Spinal cord (tissue), 10 donors: ENCODE data around the gene C16orf96. TPM values are rescaled to one million over a fixed set of nuclear protein-coding genes. Genes with fewer than 3 reads are reported as not detected.

Experiments used
- DNase-seq, 6 donors: peaks; one replicate each; pipeline versions ENCODE4 v3.0.0 to v3.0.0-alpha.2; 2013 to 2015; ENCODE audit warnings: low spot score in 6 of 6, low read depth in 4 of 6
- H3K27ac ChIP-seq: one replicate; pipeline ENCODE4 v1.5.1; 2013; ENCODE audit warnings: low read depth, low read length, control low read depth
- H3K27me3 ChIP-seq: one replicate; pipeline ENCODE4 v1.6.1; 2013; ENCODE audit warnings: low read length; ENCODE audit not compliant: control insufficient read depth, insufficient read depth
- H3K36me3 ChIP-seq: one replicate; pipeline ENCODE4 v1.6.1; 2013; ENCODE audit warnings: low read length; ENCODE audit not compliant: control insufficient read depth, insufficient read depth
- H3K4me1 ChIP-seq: one replicate; pipeline ENCODE4 v1.6.1; 2013; ENCODE audit warnings: low read length; ENCODE audit not compliant: control insufficient read depth, insufficient read depth
- H3K4me3 ChIP-seq: one replicate; pipeline ENCODE4 v1.5.1; 2013; ENCODE audit warnings: low read depth, low read length, control low read depth
- H3K9me3 ChIP-seq: one replicate; pipeline ENCODE4 v1.6.1; 2013; ENCODE audit warnings: low read length; ENCODE audit not compliant: control insufficient read depth, insufficient read depth
- WGBS: methylation state at CpG from one replicate; pipeline ENCODE4 v1.1.5; 2013; ENCODE audit warnings: missing lambda C conversion rate; ENCODE audit not compliant: insufficient coverage; 5-methylcytosine and 5-hydroxymethylcytosine counted together
- polyA plus RNA-seq, 2 donors: library from polyadenylated mRNA; unstranded; fragments of 120-200 nt; gene quantifications; one replicate each; pipeline ENCODE4 v1.2.1, GENCODE V29; 2013; ENCODE audit not compliant: insufficient read length in 2 of 2
- total RNA-seq, 2 donors: library from RNA; depleted of rRNA in 1 of 2; stranded (reverse); fragments of 120-200 nt in 1 of 2; fragments of >200 nt in 1 of 2; gene quantifications; one replicate each; pipeline versions ENCODE4 v1.2.3 to v1.2.4, GENCODE V29; 2013 to 2014
- donor health status: healthy.

C16orf96 gene
- total and polyA plus RNA-seq, 4 donors, result 0.50 to 0.74 (median 0.60) TPM

DNA sequence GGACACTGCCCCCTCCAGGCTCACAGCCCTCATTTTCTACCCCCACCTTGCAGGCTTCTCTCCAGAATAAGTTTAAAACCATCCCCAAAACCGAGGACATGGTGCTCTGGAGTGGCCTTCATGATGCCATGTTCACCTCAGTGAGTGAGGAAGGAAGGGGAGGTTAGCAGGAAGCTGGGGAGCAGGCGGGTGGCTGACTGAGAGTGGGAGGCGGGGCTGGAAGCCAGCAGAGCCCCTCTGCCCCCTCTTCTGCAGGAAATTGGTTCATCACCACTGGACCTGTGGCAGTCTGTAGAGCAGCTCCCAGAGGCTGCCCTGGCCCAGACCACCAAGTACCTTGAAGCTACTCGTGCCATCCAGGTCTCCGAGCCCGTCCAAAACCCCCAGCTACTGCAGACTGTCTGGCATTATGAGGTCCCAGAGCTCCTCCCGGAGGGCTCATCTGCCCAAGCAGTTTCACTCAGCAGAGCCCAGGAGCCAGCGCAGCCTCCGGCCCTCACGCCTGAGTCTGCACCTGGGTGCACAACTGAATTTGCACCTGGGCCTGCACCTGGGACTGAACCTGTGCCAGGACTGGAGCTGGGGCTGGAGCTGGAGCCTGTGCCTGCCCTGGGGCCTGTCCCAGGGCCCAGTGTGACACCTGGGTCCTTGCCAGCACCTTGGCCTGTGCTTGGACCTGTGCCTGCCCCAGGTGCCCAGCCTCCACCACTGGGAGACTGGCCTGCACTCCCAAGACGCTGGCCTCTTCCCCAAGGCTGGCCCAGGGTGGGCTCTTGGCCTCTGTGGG, 19.0 kb downstream of the C16orf96 start:
- no peak overlapping the region for H3K27ac ChIP-seq
- no peak for DNase-seq
- 84% methylated on average over 10 of the region's 11 CpGs for WGBS
- H3K4me1 ChIP-seq, result no peaks in the 10 kb centered on the region
- H3K36me3 ChIP-seq, result peaks cover 3% of the 10 kb centered on the region
- no peaks in the 10 kb centered on the region for H3K9me3 ChIP-seq
- no peaks in the 10 kb centered on the region for H3K27me3 ChIP-seq
- H3K4me3 ChIP-seq, result no peak overlapping the region

DNA sequence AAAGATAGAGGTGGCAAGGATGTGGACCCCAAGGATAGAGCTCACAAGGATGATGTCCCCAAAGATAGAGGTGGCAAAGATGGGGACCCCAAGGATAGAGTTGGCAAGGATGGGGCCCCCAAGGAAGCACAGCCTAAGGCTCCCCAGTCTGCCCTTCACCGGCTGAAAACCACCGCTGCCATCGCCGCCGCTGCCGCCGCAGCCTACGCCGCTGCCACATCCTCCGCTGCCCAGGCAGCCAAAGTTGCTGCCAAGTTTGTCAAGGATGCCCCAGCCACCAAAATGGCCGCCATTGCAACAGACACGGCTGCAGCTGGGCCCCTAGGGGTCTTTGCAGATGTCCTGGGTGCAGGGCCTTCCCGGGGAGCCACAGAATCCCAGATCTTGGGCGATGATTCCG, 19.9 kb downstream of the C16orf96 start:
- no peaks in the 10 kb centered on the region for H3K4me1 ChIP-seq
- no peaks in the 10 kb centered on the region for H3K27me3 ChIP-seq
- peaks cover 3% of the 10 kb centered on the region for H3K36me3 ChIP-seq
- no peak overlapping the region for H3K27ac ChIP-seq
- 97% methylated on average over 14 of the region's 15 CpGs for WGBS
- DNase-seq, result no peak
- no peak overlapping the region for H3K4me3 ChIP-seq
- no peaks in the 10 kb centered on the region for H3K9me3 ChIP-seq

DNA sequence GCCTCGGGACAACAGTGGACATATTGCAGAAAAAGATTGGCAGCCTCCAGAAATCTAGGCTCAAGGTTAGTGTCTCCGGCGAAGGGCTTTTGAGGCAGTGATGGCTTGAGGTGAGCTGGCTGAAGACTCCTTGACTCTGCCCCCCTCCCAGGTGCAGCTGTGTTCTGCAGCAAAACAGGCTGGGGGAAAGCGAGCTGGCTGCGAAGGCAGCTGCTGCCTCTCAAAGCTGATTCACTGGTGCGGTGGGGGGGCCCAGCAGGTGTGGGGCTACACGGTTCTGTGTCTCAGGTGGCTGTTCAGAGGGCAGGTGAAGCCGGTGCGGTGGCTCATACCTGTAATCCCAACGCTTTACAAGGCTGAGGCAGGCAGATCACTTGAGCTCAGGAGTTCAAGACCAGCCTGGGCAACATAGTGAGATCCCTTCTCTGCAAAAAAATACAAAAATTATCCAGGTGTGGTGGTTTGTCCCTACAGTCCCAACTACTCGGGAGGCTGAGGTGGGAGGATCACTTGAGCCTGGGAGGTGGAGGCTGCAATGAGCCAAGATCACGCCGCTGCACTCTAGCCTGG, 22.9 kb downstream of the C16orf96 start:
- 93% methylated on average over 11 of the region's 13 CpGs for WGBS

DNA sequence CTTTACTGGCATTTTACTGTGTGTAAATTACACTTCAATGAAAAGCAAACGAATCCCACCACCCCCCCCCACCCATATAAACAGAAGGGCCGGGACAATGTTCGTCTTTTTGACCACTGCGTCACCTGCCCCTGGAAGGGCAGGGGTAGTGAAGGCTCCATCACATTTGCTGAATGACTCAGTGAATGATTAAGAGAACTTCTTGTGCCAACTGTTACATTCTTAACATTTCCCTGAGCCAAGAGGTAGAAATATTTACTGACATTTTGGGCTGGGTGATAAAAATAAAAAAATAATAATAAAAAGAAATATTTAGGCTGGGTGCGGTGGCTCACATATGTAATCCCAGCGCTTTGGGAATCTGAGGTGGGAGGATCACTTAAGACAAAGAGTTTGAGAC, 24.1 kb downstream of the C16orf96 start:
- WGBS, result no CpG with 5 or more reads among the region's 6 CpGs
- Histone ChIP-seq H3K9me3 (no peaks in the 10 kb centered on the region), H3K27ac (no peak overlapping the region)

More for the DNA sequence above, 22.9 kb downstream of the C16orf96 start:
- no peak overlapping the region for H3K4me3 ChIP-seq
- H3K36me3 ChIP-seq, result peaks cover 3% of the 10 kb centered on the region
- no peak overlapping the region for H3K27ac ChIP-seq
- no peaks in the 10 kb centered on the region for H3K9me3 ChIP-seq
- H3K4me1 ChIP-seq, result no peaks in the 10 kb centered on the region
- no peak for DNase-seq
- H3K27me3 ChIP-seq, result no peaks in the 10 kb centered on the region

DNA sequence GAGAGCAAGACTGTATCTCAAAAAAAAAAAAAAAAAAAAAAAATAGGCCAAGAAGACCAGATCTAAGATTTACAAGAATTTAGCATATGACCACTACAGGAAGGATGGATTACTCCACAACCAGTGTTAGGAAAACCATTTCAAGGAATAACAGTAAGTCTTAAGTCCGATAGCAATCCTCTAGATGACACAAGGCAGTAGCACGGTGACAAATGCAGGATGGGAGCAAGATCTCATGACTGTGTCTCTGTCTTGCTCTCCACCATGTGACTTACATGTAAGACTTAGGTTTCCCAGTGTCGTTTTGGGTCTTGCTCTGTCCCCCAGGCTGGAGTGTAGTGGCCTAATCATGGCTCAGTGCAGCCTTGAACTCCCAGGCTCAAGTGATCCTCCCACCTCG, 27.8 kb downstream of the C16orf96 start:
- WGBS, result 88% methylated on average over 3 of the region's 4 CpGs

More for the DNA sequence above, 24.1 kb downstream of the C16orf96 start:
- Histone ChIP-seq H3K36me3 (peaks cover 3% of the 10 kb centered on the region), H3K27me3 (no peaks in the 10 kb centered on the region), H3K4me3 (no peak overlapping the region), H3K4me1 (peaks cover 3% of the 10 kb centered on the region)
- DNase-seq, result no peak

DNA sequence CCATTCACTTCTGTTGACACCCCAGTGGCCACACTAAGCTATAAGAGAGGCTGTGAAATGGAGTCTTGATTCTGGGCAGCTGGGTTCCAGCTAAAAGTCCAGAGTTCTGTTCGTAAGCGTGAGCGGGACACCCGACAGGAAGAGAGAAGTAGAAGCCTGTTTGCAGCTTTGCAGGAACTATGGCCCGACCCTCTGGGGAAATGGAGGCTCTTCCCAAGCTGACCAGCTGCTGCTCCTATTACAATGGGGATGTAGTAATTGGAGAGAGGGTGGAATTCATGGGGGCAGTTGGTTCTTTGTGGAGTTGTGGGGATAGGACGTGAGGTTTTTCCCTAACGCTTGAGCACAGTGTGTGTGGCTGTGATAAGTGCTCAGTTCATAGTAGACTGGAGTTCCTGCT, 30.2 kb downstream of the C16orf96 start:
- no peaks in the 10 kb centered on the region for H3K9me3 ChIP-seq
- H3K4me1 ChIP-seq, result peaks cover 4% of the 10 kb centered on the region
- no peaks in the 10 kb centered on the region for H3K36me3 ChIP-seq
- no peak for DNase-seq
- no peak overlapping the region for H3K27ac ChIP-seq
- WGBS, result 58% methylated on average over 7 of the region's 7 CpGs
- no peak overlapping the region for H3K4me3 ChIP-seq
- no peaks in the 10 kb centered on the region for H3K27me3 ChIP-seq

More for the DNA sequence above, 27.8 kb downstream of the C16orf96 start:
- DNase-seq, result no peak
- no peaks in the 10 kb centered on the region for H3K9me3 ChIP-seq
- no peak overlapping the region for H3K4me3 ChIP-seq
- no peak overlapping the region for H3K27ac ChIP-seq
- peaks cover 4% of the 10 kb centered on the region for H3K4me1 ChIP-seq
- H3K27me3 ChIP-seq, result no peaks in the 10 kb centered on the region
- H3K36me3 ChIP-seq, result no peaks in the 10 kb centered on the region

DNA sequence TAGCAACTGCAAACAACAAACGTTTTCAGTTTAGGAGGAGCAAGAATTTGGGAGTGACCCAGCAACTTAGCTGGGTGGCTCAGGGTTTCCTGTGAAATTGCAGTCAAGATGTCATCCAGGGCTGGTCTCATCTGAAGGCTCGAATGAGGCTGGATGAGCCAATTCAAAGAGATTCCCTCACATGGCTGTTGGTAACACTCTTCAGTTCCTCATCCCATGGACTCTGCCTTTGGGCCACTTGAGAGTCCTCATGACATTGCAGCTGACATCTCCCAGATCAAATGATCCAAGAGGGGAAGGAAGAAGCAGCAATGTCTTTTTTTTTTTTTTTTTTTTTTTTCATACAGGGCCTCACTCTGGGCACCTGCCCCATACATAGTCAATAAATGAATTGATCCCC, 32.2 kb downstream of the C16orf96 start:
- Histone ChIP-seq H3K9me3 (no peaks in the 10 kb centered on the region), H3K4me1 (peaks cover 14% of the 10 kb centered on the region), H3K27ac (no peak overlapping the region), H3K4me3 (no peak overlapping the region), H3K27me3 (no peaks in the 10 kb centered on the region), H3K36me3 (no peaks in the 10 kb centered on the region)
- DNase-seq, result no peak
- 60% methylated on average over 1 of the region's 2 CpGs for WGBS

DNA sequence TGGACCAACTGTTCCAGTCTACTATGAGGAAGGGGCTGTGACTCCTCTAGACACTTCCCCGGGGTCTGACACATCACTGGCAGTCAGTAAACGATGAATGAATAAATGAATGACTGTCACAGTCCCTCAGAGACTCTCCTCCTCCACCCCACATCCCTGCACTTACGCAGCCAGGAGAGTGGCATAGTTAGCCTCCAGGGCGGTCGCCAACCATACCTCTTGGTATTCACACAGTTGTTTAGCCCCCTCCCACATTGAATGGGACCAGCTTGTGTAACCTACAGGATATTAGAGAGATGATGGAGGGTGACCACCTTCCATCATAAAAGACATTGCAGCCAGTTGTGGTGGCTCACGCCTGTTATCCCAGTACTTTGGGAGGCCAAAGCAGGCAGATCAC, 32.8 kb downstream of the C16orf96 start:
- Histone ChIP-seq H3K36me3 (no peaks in the 10 kb centered on the region), H3K4me1 (peaks cover 17% of the 10 kb centered on the region), H3K27me3 (no peaks in the 10 kb centered on the region), H3K27ac (no peak overlapping the region), H3K9me3 (no peaks in the 10 kb centered on the region), H3K4me3 (no peak overlapping the region)
- DNase-seq, result no peak
- WGBS, result 94% methylated on average over 3 of the region's 6 CpGs

DNA sequence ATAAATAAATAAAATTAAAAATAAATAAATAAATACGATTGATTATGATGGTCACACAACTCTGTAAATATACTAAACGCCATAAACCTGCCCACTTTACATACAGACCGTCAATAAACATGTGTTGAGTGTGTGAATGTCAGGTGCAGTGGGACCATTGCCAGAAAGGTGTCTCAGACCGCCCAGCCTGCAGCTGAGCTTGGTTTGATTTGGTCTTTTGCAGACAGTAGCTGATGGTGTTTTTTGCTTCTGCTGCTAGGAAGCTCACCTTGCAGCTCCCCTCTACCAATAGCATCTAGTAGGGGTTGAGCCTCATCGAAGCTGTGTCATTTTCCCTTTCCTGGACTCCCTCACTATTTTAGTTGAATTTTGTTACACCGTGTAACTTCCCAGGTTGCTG, 35.1 kb downstream of the C16orf96 start:
- no peak overlapping the region for H3K27ac ChIP-seq

More for the DNA sequence above, 35.1 kb downstream of the C16orf96 start:
- H3K4me1 ChIP-seq, result peaks cover 13% of the 10 kb centered on the region
- H3K9me3 ChIP-seq, result no peaks in the 10 kb centered on the region
- no CpG with 5 or more reads among the region's 6 CpGs for WGBS
- no peak overlapping the region for H3K4me3 ChIP-seq
- no peaks in the 10 kb centered on the region for H3K27me3 ChIP-seq
- H3K36me3 ChIP-seq, result peaks cover 7% of the 10 kb centered on the region
- DNase-seq, result no peak
